Ramos (cell line): ENCODE data around the gene CELSR2.

Source experiments
- in situ Hi-C: fragments of 300-500 bp; cut with MboI; formaldehyde crosslinking; loops from one replicate; pipeline ENCODE4 v1.14.3; 2022; ENCODE audit warnings: low sequenced_read_pairs; ENCODE audit not compliant: unreplicated experiment

Gene CELSR2

DNA sequence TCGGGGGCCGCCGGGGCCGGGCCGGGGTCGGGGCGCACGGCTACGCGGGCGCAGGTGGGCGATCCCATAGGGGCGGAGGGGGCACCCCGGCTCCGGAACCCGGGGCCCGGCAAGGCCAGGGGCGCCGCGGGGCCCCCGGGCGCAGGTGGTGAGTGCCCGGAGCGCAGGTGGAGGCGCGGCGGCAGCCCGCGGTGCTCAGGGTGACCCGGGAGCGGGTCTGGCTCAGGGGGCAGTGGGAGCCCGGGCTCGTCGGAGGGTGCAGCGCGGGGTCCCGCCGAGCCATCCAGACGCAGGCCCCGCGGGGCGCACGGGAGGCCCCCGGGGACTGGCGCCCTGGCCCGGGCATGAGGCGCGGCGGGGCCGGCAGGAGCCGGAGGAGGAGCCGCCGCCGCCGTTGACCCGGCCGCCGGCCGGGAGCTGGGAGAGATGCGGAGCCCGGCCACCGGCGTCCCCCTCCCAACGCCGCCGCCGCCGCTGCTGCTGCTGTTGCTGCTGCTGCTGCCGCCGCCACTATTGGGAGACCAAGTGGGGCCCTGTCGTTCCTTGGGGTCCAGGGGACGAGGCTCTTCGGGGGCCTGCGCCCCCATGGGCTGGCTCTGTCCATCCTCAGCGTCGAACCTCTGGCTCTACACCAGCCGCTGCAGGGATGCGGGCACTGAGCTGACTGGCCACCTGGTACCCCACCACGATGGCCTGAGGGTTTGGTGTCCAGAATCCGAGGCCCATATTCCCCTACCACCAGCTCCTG is 489 bp downstream of the CELSR2 start:
- in situ Hi-C loops, result no loop called here

DNA sequence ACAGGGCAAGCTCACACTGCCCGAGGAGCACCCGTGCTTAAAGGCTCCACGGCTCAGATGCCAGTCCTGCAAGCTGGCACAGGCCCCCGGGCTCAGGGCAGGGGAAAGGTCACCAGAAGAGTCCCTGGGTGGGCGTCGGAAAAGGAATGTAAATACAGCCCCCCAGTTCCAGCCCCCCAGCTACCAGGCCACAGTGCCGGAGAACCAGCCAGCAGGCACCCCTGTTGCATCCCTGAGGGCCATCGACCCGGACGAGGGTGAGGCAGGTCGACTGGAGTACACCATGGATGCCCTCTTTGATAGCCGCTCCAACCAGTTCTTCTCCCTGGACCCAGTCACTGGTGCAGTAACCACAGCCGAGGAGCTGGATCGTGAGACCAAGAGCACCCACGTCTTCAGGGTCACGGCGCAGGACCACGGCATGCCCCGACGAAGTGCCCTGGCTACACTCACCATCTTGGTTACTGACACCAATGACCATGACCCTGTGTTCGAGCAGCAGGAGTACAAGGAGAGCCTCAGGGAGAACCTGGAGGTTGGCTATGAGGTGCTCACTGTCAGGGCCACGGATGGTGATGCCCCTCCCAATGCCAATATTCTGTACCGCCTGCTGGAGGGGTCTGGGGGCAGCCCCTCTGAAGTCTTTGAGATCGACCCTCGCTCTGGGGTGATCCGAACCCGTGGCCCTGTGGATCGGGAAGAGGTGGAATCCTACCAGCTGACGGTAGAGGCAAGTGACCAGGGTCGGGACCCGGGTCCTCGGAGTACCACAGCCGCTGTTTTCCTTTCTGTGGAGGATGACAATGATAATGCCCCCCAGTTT is 1.3 kb downstream of the CELSR2 start:
- in situ Hi-C loops, result no loop called here

DNA sequence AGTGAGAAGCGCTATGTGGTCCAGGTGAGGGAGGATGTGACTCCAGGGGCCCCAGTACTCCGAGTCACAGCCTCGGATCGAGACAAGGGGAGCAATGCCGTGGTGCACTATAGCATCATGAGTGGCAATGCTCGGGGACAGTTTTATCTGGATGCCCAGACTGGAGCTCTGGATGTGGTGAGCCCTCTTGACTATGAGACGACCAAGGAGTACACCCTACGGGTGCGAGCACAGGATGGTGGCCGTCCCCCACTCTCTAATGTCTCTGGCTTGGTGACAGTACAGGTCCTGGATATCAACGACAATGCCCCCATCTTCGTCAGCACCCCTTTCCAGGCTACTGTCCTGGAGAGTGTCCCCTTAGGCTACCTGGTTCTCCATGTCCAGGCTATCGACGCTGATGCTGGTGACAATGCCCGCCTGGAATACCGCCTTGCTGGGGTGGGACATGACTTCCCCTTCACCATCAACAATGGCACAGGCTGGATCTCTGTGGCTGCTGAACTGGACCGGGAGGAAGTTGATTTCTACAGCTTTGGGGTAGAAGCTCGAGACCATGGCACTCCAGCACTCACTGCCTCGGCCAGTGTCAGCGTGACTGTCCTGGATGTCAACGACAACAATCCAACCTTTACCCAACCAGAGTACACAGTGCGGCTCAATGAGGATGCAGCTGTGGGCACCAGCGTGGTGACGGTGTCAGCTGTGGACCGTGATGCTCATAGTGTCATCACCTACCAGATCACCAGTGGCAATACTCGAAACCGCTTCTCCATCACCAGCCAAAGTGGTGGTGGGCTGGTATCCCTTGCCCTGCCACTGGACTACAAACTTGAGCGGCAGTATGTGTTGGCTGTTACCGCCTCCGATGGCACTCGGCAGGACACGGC is 2.2 kb downstream of the CELSR2 start:
- in situ Hi-C loops, result no loop called here

DNA sequence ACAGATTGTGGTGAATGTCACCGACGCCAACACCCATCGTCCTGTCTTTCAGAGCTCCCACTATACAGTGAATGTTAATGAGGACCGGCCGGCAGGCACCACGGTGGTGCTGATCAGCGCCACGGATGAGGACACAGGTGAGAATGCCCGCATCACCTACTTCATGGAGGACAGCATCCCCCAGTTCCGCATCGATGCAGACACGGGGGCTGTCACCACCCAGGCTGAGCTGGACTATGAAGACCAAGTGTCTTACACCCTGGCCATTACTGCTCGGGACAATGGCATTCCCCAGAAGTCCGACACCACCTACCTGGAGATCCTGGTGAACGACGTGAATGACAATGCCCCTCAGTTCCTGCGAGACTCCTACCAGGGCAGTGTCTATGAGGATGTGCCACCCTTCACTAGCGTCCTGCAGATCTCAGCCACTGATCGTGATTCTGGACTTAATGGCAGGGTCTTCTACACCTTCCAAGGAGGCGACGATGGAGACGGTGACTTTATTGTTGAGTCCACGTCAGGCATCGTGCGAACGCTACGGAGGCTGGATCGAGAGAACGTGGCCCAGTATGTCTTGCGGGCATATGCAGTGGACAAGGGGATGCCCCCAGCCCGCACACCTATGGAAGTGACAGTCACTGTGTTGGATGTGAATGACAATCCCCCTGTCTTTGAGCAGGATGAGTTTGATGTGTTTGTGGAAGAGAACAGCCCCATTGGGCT is 3.0 kb downstream of the CELSR2 start:
- in situ Hi-C loops, result no loop called here

DNA sequence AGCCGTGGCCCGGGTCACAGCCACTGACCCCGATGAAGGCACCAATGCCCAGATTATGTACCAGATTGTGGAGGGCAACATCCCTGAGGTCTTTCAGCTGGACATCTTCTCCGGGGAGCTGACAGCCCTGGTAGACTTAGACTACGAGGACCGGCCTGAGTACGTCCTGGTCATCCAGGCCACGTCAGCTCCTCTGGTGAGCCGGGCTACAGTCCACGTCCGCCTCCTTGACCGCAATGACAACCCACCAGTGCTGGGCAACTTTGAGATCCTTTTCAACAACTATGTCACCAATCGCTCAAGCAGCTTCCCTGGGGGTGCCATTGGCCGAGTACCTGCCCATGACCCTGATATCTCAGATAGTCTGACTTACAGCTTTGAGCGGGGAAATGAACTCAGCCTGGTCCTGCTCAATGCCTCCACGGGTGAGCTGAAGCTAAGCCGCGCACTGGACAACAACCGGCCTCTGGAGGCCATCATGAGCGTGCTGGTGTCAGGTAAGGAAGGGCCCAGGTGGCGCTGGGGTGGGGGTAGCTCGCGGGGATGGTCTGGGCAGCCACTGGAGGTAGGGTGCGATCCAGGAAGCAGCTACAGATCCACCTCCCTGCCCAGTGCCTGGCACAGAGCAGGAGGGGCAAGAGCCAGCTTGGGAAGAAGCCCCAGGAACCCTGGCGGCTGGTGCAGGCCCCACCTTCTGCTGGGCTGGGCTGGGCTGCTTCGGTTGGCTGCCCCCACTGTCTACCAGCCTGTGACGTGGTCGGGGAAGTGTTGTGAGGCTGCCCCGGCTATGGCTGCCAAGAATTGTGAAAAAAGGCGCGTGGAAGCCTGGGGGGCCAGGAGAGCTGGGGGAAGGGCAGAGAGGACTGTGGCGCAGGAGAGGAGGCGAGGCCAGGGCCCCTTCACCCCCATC is 3.8 kb downstream of the CELSR2 start:
- in situ Hi-C loops, result no loop called here

DNA sequence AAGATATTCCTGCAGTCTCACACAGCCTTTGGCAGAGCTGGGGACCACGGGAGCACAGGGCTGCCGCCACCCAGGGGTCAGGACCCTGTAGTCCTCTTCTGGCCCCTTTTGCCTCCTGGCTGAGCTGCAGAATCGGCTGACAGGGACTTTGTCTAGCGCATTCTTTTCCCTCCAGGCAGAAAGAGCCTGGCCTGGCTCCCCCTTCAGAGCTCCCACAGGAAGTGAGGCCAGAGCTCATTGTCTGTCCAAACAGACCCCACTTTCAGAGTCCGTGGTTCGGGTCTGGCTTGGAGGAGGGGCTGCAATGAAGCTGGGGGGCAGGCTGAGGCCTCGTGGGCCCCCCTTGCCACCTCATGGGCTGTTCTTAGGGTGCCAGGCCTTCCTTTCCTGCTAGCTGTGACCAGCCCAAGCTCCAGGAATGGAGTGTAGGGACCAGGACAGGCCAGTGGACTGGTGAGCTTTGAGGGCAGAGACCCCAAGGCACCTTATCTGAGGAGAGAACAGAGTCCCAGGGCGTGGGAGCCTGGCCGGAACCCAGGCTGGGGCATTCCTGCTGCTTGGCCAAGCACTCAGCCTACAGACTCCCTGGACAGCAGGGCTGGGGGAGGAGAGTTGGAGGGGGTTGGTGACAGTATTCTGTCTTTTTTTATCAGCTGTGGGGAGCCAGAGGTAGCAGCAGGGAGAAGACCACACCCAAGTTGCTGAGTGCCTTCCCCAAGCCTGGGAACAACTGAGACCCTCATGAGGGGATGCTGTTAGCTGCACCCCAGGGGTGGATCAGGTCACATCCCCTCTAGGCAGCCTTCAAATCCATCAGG is 4.7 kb downstream of the CELSR2 start:
- in situ Hi-C loops, result no loop called here

DNA sequence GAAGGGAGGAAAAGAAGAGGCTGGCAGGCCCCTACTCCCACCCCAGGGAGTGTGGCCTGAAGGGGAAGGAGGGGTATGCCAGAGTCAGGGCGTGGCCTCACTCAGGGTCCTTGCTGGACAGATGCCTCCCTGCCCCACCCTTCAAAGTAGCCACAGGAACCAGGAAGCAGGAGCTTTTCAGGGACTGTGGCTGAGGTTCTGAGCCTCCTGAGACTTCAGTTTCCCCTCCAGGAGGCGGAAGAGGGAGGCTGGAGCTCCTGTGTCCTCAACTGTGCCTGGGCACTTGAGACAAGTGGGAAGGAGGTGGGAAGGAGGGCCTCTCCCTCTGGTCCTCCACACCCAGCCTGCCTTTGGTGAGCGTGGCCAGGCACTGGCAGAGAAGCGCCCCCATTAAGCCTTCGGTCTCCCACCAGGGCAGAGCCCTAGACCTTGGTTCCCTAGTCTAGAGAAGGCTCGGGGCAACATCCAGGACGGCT is 5.3 kb downstream of the CELSR2 start:
- in situ Hi-C loops, result no loop called here

DNA sequence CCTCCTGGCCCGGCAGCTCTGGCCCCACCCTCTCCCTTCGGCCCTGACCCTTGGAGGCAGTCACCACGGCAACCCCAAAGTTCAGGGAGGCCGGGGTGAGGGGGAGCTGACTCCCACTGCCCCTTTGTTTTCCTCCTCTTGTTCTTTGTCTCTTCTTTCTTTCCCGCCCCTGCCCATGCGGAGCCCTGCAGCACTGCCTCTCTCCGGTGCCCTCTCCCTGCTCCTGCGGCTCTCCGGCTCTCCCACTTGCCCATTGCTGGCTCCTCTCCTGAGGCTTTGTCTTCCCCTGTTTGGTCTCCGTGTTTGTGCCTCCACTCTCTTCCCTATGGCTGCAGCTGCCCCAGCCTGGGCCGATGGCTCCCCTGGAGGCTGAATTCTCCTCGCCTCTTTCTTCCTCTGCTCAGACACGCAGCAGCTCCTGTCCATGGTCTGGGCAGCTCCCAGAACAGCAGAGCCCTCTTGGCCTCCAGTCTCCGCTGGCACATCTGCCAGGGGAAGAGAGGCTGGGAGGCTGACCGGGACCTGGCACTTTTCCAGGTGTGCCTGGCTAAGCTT is 5.8 kb downstream of the CELSR2 start:
- in situ Hi-C loops, result no loop called here

DNA sequence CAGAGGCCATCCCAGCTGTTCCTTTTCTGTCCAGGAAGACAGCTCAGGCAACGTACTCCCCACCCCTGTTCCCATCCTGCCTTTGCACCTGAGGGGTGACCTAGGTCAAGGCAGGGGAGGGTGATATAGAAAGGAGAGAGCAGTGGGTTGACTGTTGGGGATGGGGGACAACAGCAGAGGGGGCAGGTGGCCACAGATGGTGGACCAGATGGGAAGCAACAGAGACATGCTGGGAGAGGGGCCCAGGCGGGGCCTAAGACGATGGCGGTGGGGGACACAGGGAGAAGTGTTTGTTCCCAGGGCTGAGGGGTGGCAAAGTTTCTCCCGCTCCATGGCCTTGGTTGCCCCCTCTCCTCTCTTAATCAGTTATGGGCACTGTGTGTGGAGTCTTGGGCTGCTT is 6.3 kb downstream of the CELSR2 start:
- in situ Hi-C loops, result no loop called here

DNA sequence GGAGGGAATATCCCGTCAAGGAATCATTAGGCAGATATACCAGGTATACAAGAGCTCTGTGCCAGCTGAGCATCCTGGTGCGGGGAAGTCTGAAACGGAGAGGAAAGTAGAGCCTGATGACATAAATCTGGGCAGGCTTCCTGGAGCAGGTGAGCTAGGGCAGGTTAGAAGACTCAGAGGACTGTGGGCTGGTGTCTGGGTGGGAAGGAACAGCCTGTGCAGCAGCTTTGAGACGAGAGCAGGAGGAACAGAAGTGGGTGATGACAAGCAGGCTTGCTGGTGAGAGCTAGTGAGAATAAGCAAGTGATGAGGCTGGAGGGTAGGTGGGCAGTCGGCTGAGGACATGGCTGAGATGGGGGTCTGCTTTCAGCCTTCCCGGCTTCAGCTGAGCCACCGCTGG is 6.7 kb downstream of the CELSR2 start:
- in situ Hi-C loops, result no loop called here

DNA sequence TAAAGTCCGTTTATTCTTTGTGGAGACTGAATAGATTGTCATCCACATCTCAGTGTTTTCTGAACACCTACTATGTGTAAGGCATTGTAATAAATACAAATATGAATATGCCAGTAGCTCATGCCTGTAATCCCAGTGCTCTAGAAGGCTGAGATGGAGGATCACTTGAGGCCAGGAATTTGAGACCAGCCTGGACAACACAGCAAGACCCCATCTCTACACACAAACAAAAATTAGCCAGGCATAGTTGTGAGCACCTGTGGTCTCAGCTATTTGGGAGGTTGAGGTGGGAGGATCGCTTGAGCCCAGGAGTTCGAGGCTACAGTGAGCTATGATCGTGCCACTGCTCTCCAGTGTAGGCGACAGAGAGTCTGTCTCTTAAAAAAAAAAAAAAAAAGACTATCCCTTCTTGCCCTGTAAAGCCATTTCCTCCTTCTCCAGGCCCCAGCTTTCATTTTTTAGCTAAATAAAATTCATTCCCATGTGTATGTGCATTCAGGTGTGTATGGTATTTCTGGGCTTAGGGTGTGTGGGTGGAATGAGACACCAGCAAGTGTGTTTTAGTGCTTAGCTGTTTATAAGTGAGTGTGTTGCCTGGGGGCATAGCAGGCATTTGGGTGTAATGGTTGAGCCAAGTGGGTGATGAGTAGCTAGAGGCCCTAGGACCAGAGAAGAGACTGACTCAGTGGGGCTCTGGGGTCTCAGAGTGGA is 7.8 kb downstream of the CELSR2 start:
- in situ Hi-C loops, result no loop called here

DNA sequence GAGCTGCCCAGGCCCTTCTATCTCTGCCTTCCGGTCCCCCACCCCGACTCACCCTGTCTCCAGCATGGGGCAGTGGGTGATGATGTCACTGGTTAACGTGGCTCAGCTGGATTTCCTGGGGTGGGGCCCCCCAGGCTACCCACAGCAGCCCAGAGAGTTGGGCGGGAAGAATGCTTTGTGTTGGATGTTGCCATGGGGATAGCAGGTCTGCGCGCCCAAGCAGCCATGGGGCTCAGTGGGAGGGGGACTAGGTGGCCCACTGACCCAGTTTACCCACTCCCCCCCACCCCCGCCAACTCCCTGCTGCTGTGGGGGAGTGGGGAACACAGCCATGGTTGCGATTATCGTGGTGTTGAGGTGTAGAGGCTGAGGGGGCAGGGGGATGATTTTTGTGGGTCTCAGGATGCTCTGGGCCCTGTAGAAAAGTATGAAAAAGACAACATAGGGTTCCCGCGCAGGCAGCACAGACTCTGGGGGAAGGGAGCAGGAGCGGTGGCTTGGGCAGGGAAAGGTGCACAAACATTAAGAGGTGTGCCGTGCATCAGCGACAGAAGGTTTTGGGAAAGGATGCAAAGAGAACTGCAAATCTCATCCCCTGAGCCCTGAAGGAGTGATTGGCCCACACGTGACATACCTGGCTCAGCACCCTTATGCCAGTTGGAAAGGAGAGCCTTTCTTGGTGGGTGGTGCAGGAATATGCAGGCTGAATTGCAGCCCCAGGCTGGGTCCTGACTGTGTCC is 8.5 kb downstream of the CELSR2 start:
- in situ Hi-C loops, result no loop called here

DNA sequence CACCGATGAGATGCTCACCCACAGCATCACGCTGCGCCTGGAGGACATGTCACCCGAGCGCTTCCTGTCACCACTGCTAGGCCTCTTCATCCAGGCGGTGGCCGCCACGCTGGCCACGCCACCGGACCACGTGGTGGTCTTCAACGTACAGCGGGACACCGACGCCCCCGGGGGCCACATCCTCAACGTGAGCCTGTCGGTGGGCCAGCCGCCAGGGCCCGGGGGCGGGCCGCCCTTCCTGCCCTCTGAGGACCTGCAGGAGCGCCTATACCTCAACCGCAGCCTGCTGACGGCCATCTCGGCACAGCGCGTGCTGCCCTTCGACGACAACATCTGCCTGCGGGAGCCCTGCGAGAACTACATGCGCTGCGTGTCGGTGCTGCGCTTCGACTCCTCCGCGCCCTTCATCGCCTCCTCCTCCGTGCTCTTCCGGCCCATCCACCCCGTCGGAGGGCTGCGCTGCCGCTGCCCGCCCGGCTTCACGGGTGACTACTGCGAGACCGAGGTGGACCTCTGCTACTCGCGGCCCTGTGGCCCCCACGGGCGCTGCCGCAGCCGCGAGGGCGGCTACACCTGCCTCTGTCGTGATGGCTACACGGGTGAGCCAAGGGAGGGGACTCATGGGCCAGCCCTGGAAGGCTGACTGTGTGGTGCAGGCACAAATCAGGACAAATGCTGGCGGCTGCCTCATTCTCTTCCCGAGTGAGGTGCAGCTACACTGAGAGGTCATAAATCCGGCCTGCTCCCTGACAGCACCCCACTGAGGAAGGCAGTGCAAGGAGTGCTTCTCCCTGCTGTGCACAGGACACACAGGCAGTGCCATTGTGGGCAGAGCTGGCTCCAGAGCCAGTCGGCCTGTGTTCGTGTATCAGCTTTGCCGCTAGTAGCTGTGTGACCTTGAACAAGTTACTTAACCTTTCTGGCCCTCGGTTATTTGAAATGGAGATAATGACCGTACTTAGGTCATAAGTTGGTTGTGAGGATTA is 9.4 kb downstream of the CELSR2 start:
- in situ Hi-C loops, result no loop called here

DNA sequence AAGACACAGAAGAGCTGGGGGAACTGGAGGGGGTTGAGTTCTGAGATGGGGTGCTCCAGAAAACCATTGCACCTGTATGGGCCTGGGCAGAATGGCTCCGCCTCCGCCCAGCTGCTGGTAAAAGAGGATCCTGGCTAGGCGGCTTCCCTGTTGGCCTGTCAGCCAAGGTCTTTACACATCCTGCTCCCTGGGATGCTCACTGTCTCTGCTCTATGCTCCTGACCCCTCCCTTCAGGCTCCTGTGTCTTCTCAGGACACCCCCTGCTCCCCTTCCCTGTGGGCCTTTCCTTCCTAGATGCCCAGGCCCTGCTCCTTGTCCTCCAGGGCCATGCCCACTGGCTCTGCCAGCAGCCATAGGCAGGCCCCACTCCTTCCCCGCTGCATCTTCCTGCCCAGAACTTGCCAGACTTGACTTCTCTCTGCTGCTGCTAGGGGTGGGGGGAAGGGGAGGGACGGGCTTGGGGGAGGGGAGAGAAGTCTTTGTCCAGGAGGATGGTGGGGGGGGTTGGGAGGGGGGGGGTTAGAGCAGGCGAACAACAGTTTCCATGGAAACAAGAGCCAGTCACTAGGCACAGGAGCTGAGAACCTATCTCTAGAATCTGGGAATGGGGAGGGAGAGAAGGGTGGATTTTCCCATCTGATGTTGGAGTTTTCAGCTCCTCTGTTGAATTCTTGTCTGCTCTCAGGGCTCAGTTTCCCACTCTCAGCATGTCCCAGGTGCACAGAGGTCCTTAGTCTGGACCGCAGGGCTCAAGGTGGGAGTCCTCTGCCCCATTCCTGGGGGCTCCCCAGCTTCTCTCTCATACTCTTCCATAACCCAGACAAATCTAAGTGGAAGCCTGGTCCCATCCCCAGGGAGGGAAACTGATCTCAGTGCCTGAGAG is 10.6 kb downstream of the CELSR2 start:
- in situ Hi-C loops, result loop anchor here (5.0 kb wide), 1 partner anchor 142 kb away; no protein-coding TSS in a partner anchor
